ENCODE measurements around the gene LRRFIP1.

- TF ChIP-seq CTCF (IDR thresholded peaks at IDR 0.05; ENCODE audit: insufficient read depth, low read length): no peak
- TF ChIP-seq POLR2AphosphoS5 (IDR thresholded peaks at IDR 0.05; ENCODE audit: low read depth): no peak
These were observed 11.6 kb upstream of the LRRFIP1 start for GRCh38 chr2:237615631-237616249.
